Large intestine (tissue), 3 donors: Measurements from ENCODE around the gene SPOCD1. TPM values are rescaled to one million over a fixed set of nuclear protein-coding genes. Genes with fewer than 3 reads are reported as not detected.

Experiments used
- DNase-seq, 2 donors: peaks; one replicate each; pipeline versions ENCODE4 v3.0.0 to v3.0.0-alpha.2; 2013
- H3K27ac ChIP-seq: one replicate; pipeline ENCODE4 v1.5.1; 2013; ENCODE audit warnings: low read length
- H3K27me3 ChIP-seq: 2 replicates; pipeline ENCODE4 v1.6.1; 2013; ENCODE audit warnings: low read length; ENCODE audit not compliant: control insufficient read depth, insufficient read depth
- H3K36me3 ChIP-seq: 2 replicates; pipeline ENCODE4 v1.6.1; 2013; ENCODE audit warnings: low read length; ENCODE audit not compliant: control insufficient read depth, insufficient read depth
- H3K4me1 ChIP-seq: one replicate; pipeline ENCODE4 v1.6.1; 2013; ENCODE audit warnings: low read length; ENCODE audit not compliant: control insufficient read depth, insufficient read depth
- H3K4me3 ChIP-seq: one replicate; pipeline ENCODE4 v1.5.1; 2013; ENCODE audit warnings: low read length
- H3K9me3 ChIP-seq: one replicate; pipeline ENCODE4 v1.6.1; 2013; ENCODE audit warnings: mild to moderate bottlenecking, low read depth, low read length, moderate library complexity; ENCODE audit not compliant: control insufficient read depth
- WGBS: methylation state at CpG from one replicate; pipeline ENCODE4 v1.1.5; 2013; ENCODE audit warnings: low lambda C conversion rate; ENCODE audit not compliant: insufficient coverage; 5-methylcytosine and 5-hydroxymethylcytosine counted together
- polyA plus RNA-seq: library from polyadenylated mRNA; unstranded; fragments of 120-200 nt; gene quantifications from one replicate; pipeline ENCODE4 v1.2.1, GENCODE V29; 2013

Gene SPOCD1
- polyA plus RNA-seq, 1 donor = 1.2 TPM

- Histone ChIP-seq H3K4me3 (no peak overlapping the region), H3K27ac (no peak overlapping the region), H3K9me3 (no peaks in the 10 kb centered on the region), H3K4me1 (no peaks in the 10 kb centered on the region), H3K36me3 (no peaks in the 10 kb centered on the region), H3K27me3 (no peaks in the 10 kb centered on the region)
- DNase-seq = no peak
- WGBS = no CpG with 5 or more reads among the region's 11 CpGs
Observed at GRCh38 chr1:31848381-31848897, 32.6 kb upstream of the SPOCD1 start.

DNA sequence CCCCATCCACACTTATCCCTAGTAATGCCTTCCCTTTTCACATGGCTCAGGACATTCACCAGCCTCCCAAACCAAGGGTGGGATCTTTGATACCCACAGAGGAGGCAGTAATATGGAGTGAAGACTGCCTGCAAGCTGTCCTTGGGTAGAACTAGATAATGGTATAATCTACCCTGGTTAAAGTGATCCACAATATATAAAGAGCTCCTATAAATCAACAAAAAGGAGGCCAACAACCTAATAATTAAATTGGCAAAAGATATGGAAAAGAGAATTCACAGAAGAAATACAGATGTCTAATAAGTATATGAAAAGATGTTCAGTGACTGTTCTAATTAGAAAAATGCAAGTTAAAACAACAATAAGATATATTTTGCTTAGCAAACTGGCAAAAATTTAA, 30.7 kb upstream of the SPOCD1 start:
- no peak overlapping the region for H3K27ac ChIP-seq
- no peaks in the 10 kb centered on the region for H3K27me3 ChIP-seq
- H3K36me3 ChIP-seq = no peaks in the 10 kb centered on the region
- no peak overlapping the region for H3K4me3 ChIP-seq
- DNase-seq = no peak
- no peaks in the 10 kb centered on the region for H3K9me3 ChIP-seq
- H3K4me1 ChIP-seq = no peaks in the 10 kb centered on the region

- Histone ChIP-seq H3K27me3 (no peaks in the 10 kb centered on the region), H3K36me3 (no peaks in the 10 kb centered on the region), H3K9me3 (no peaks in the 10 kb centered on the region), H3K4me1 (no peaks in the 10 kb centered on the region), H3K4me3 (no peak overlapping the region), H3K27ac (no peak overlapping the region)
- DNase-seq = no peak
- 100% methylated on average over 1 of the region's 2 CpGs for WGBS
Observed at GRCh38 chr1:31843506-31843905, 27.7 kb upstream of the SPOCD1 start.

DNA sequence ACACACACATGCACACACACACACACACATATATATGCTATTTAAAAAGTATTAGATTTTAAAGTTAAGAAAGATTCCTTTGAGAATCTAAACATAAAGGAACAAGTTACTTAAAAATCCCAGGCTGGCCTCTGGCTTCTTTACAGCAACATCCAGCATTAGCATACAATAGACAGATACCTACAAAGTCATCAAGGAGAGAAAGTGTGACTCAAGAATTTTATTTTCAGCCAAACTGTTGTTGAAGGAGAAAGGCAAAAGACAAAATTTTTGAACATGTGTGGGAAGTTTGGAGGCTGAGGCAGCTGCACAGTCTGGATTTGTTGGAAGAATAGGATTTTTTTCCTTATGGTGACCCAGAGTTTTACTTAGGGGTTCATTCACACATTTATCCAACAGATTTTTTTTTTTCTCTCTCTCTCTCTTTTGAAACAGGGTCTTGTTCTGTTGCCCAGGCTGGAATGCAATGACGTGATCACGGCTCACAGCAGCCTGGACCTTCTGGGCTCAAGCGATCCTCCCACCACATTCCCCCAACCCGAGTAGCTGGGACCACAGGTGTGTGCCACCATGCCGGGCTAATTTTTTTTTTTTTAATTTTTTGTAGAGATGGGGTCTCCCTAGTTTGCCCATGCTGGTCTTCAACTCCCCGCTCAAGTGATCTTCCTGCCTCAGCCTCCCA, 24.0 kb upstream of the SPOCD1 start:
- no peaks in the 10 kb centered on the region for H3K9me3 ChIP-seq
- no peaks in the 10 kb centered on the region for H3K36me3 ChIP-seq
- H3K27ac ChIP-seq = no peak overlapping the region
- H3K4me1 ChIP-seq = no peaks in the 10 kb centered on the region
- no peaks in the 10 kb centered on the region for H3K27me3 ChIP-seq
- no peak overlapping the region for H3K4me3 ChIP-seq
- no peak for DNase-seq
- WGBS = no CpG with 5 or more reads among the region's 6 CpGs

- no peaks in the 10 kb centered on the region for H3K9me3 ChIP-seq
- no peaks in the 10 kb centered on the region for H3K27me3 ChIP-seq
- WGBS = 87% methylated on average over 3 of the region's 9 CpGs
- no peak for DNase-seq
- no peak overlapping the region for H3K4me3 ChIP-seq
- H3K4me1 ChIP-seq = no peaks in the 10 kb centered on the region
- H3K36me3 ChIP-seq = no peaks in the 10 kb centered on the region
- H3K27ac ChIP-seq = no peak overlapping the region
Observed at GRCh38 chr1:31837451-31838158, 21.8 kb upstream of the SPOCD1 start.

GRCh38 chr1:31836638-31837037, 20.8 kb upstream of the SPOCD1 start:
- peaks cover 6% of the 10 kb centered on the region for H3K4me1 ChIP-seq
- WGBS = no CpG with 5 or more reads among the region's 5 CpGs
- no peak for DNase-seq
- H3K4me3 ChIP-seq = no peak overlapping the region
- H3K27me3 ChIP-seq = no peaks in the 10 kb centered on the region
- no peak overlapping the region for H3K27ac ChIP-seq
- H3K9me3 ChIP-seq = no peaks in the 10 kb centered on the region
- H3K36me3 ChIP-seq = no peaks in the 10 kb centered on the region

- Histone ChIP-seq H3K27ac (no peak overlapping the region), H3K9me3 (no peaks in the 10 kb centered on the region), H3K4me3 (no peak overlapping the region), H3K27me3 (no peaks in the 10 kb centered on the region), H3K4me1 (peaks cover 14% of the 10 kb centered on the region), H3K36me3 (no peaks in the 10 kb centered on the region)
- WGBS = no CpG with 5 or more reads among the region's 3 CpGs
- no peak for DNase-seq
Observed at GRCh38 chr1:31835415-31835814, 19.6 kb upstream of the SPOCD1 start.

DNA sequence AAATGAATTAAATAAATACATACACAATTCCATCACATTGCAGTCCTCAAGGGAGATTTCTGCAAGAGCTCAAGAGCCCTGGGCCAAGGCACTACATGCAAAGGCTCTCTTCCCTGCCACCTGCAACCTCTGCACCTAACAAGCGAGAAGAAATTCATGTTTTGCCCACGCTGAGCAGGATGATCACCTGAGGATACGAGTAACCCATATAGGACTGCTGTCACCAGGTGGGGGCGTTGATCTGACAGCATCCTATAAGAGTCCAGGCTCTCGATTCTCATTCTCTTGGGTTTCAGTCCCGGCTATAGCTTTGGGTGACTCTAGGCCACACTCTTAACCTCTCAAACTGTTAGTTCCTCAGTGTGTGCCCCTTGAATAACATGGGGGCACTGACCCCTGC, 18.7 kb upstream of the SPOCD1 start:
- Histone ChIP-seq H3K36me3 (no peaks in the 10 kb centered on the region), H3K9me3 (no peaks in the 10 kb centered on the region), H3K27ac (no peak overlapping the region), H3K27me3 (no peaks in the 10 kb centered on the region), H3K4me3 (no peak overlapping the region), H3K4me1 (peaks cover 14% of the 10 kb centered on the region)
- WGBS = no CpG with 5 or more reads among the region's 6 CpGs
- no peak for DNase-seq

- DNase-seq = peak in 1 of 2 donors; percentile 56
- H3K4me1 ChIP-seq = peaks cover 14% of the 10 kb centered on the region
Observed at GRCh38 chr1:31831397-31832378, 15.9 kb upstream of the SPOCD1 start.

DNA sequence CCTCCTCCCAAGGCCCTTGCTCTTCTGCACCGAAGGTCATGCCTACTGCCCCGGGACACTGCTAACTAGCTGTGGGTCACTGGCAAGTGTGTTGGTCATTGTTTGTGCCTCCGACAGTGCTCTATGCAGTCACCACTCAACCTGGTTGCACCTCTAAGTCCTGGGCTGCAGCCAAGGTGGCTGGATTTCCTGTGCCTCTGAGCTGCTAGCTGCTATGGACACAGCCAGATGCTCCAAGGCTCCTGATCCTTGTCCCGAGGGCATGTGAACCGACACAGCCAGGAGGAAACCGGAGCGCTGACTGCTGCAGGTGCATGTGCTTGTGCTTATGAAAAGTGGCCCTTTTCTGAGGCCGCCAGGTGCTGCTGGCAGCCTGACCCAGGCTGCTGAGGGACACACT, 14.7 kb upstream of the SPOCD1 start:
- Histone ChIP-seq H3K4me3 (no peak overlapping the region), H3K27me3 (no peaks in the 10 kb centered on the region), H3K9me3 (no peaks in the 10 kb centered on the region), H3K4me1 (peaks cover 14% of the 10 kb centered on the region), H3K27ac (no peak overlapping the region), H3K36me3 (no peaks in the 10 kb centered on the region)
- DNase-seq = peak in 1 of 2 donors; percentile 29
- WGBS = no CpG with 5 or more reads among the region's 8 CpGs

More at GRCh38 chr1:31831397-31832378, 15.9 kb upstream of the SPOCD1 start:
- no peaks in the 10 kb centered on the region for H3K9me3 ChIP-seq
- no peaks in the 10 kb centered on the region for H3K36me3 ChIP-seq
- 33% methylated on average over 1 of the region's 9 CpGs for WGBS
- H3K27me3 ChIP-seq = no peaks in the 10 kb centered on the region
- H3K4me3 ChIP-seq = no peak overlapping the region
- H3K27ac ChIP-seq = no peak overlapping the region
